ENCODE results near the gene IFNA13.
A peak's percentile ranks its signal among the peaks of the same experiment; 100 is the strongest.
"Not testable (repeated sequence)": the region's sequence is repeated elsewhere in the genome, so short reads cannot be mapped to it uniquely, and the experiment has no call there.

Gene IFNA13

GRCh38 chr9:21367957-21368356, at the start of gene IFNA13:
Gene IFNA13 (minus strand): TSS chr9:21368057. CDS start chr9:21368010, 47 bp downstream.
- no peak for DNase-seq

DNA sequence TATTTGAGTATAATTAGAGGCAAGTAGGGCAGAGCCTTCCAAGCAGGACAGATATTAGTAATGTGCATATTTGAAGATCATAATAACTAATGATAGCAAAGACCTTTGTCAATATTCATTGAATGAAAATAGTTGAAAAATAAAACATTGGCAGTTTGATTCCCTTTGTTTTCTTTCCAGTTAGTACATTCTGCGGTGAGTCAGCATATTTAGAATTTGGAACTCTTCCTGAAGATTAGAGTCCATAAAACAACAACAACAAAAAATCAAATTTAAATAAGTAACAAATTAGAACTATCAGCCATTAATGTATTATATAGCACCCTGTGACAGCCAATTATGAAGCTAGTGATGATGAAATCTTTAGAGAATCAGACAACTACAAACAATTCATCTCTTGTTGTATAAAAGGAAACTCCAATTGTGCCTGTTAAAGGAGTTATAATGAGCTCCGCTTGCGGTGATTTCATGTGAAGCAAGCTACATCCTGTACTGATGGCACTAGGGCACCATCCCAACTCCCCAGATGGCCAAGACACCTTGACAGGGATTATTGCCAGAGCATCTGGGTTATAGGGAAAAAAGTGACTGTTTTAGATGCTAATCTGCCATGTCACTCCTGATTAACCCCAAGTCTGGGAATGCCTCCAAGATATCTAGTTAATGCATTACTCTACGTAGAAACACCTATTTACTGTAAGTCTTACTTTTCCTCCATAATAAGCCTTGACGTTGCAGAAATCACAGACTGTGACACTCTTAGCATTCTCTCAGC, 47.8 kb upstream of the IFNA13 start:
- no peak for DNase-seq

DNA sequence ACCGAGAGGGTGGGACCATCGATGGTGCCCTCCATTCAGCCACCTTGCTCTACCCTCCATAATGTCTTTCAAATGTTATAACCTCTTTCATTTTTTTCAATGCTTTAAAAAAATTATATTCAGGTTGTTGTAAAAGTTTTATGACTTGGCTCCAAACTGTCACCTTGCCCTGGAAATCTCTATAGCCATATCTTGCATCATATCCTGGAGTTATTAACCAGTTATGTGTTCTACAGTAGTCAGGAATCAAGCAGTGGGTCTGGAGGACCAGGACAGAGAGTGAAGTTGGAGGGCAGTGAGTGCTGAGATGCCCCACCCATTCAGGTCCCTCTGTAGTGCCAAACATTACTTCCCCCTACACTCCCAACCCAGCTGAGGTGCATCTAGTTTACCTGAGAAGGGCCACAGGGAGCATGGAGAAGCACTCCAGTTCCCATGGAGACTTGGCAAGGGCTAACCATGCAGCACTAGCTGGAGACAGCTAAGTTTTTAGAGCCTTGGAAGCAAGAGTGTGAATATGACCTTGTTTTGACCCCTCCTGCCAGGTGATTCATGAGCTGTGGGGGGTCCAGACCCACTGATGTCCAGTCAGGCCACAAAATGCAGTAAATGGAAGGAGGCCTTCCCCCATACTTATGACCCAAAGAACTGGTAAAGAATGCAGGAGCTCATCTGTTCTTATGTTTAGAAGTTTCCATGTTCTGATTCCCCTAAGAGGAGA, 46.5 kb upstream of the IFNA13 start:
- no peak for DNase-seq

- DNase-seq, result no peak
Observed at GRCh38 chr9:21413624-21414023, 45.8 kb upstream of the IFNA13 start.

- no peak for DNase-seq
Observed at GRCh38 chr9:21413151-21413550, 45.3 kb upstream of the IFNA13 start.

DNA sequence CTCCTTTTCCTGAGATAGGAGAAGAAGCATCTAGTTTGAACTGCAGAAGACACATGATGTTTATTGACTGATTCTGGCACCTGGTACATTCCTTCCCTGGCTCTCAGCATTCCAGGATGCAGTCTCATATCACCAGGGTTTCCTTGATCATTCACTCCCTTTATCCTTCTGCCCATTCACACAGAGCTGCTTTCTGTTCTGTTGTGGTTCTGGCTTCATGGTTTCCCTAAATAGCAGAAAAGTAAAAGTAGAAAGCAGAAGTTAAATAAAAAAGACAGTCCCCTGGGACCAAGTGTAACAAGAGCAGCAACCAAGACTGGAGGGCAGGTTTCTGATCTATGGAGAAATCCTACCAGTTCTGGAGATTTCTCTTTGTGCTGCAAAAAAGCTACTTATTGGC, 44.2 kb upstream of the IFNA13 start:
- DNase-seq, result no peak

DNA sequence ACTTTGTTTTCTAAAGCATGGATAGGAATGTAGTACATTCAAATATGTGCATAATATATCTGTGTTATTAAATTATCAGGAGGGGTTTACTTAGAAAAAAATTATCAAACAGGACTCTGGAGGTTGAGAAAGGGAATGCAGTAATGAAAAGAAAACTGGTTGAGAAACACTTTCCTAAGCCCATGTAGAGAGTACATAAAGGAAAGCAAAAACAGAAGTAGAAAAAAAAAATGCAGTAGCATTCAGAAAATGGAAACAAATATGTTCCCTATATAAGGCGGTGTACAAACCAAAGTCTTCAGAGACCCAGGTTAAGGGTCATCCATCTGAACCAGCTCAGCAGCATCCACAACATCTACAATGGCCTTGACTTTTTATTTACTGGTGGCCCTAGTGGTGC, 41.0 kb upstream of the IFNA13 start, which contains the start of gene IFNA8:
TSS of gene IFNA8 (plus strand) at position 301 of the 400 bp plus-strand sequence. CDS start at position 361, 60 bp downstream.
- no peak for DNase-seq

DNA sequence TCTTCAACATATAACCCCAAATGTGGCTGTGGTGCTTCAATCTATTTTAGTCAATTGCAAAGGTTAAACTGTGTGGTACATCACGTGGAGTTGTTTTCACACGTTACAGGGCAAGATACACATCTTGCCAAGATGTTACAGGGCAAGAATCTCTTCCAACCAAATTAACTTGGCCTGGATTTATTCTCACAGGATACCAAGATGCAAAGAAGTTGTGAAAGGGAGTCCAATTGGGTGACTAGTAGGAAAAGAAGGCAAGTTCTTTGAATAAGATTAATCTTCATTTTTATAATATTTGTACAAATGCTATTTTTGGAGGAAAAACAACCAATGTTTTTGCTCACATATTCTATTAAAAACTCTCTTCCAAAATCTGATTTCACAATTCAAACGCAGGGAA, 36.3 kb upstream of the IFNA13 start:
- DNase-seq, result no peak

GRCh38 chr9:21402386-21403251, 34.8 kb upstream of the IFNA13 start:
- no peak for DNase-seq

- no peak for DNase-seq
Observed at GRCh38 chr9:21399956-21400355, 32.1 kb upstream of the IFNA13 start.

DNA sequence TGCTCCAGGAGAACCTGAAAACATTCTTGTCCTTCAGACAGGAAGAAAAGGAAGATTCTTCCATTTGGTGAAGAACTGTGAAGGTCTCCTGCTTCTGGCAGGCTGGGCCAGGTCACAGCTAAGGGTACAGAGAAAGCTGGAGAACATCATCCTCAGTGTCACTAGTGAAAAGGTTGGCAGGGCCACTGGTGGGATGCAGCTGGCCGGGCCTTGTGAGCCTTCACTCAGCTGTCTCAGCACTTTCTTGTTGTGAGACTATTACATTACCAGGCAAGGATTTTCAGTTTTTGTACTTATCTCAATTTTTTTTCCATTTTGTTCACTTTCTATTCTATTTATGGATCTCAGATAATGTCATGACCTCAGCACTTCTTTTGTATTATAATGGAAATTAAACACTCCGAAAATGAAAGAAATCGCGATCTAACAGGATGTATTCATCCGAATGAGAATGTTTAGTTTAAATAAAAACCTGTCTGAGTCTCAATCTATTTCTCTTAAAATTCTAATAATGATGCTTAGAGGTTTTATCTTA, 31.2 kb upstream of the IFNA13 start:
- DNase-seq, result no peak

DNA sequence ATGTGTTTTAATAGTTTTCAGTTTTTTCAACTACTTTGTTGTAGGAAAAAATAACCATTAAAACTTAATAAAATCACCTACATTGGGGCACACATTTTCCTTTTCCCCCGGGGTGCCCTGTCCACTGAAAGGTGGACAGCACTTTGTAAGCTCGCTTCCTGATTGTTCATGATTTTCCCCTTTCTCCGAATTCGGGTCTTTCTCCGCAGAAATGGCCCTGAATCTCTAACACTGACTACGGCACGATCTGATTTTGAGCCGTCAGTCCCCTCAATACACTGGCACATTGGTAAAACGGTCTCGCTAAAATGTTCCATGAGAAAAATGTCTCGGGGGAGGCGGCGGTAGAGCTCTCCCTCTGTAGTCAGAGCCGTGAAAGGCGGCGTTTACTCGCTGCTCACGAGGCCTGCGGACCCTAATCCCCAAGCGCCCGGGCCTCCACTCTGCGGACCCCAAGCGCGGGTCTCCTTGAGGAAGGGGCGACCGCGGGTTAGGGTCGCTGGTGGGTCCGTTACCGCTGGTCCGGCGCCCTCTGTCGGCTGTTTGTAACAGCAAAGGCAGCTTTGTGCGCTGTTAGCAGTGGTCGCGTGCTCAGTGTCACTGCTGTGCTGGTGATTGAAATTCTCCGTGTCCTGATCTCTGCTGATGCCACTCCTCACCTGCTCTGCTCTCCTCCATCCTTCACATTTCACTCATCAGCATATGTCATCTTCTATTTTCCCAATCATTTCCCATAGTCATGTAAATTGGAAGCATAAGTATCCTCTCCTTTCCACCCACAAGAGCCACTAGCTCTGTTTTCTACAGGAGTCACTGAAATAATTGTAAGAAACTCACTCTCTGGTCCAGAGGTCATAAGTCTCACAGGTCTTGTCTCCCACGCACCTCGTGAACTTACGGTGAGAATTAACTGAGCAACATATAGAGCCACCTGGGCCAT, 28.2 kb upstream of the IFNA13 start:
- DNase-seq, result no peak

DNA sequence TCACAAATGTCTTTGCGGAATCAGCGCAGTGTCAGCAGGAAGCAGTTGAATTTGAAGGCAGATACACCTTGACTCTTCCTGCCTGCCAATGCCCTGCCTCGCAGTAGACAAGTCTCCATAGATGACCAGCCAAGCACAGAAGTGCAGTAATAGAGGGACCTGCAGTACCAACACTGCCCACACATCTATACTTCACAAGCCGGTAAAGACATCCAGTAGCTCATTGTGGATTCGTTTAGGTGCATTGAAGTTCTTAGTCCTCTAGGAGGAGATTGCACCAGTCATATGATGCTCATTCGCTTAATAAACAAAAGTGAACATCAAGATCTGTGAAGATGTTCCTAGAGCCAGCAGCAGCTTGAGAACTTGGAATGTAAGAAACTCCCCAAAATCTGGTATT, 24.4 kb upstream of the IFNA13 start:
- DNase-seq, result peak; percentile 0

DNA sequence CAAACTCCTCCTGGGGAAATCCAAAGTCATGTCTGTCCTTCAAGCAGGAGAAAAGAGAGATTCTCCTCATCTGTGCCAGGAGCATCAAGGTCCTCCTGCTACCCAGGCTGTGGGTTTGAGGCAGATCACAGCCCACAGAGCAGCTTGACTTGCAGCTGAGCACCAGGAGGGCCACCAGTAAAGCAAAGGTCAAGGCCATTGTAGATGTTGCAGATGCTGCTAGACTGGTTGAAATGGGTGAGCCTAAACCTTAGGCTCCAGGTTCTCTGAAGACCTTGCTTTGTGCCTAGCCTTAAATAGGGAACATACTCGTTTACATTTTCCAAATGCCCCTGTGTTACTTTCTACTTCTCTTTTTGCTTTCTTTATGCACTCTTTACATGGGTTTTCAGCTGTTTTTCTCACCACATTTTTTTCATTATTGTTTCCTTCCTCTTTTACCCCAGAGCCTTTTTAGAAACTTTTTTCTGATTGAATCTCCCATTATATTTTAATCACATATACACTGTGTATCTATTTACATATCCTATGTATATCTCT, 17.3 kb upstream of the IFNA13 start, which contains the start of gene IFNA2:
TSS of gene IFNA2 (minus strand) at position 268 of the 540 bp plus-strand sequence. CDS start at position 199, 69 bp downstream.
- no peak for DNase-seq

DNA sequence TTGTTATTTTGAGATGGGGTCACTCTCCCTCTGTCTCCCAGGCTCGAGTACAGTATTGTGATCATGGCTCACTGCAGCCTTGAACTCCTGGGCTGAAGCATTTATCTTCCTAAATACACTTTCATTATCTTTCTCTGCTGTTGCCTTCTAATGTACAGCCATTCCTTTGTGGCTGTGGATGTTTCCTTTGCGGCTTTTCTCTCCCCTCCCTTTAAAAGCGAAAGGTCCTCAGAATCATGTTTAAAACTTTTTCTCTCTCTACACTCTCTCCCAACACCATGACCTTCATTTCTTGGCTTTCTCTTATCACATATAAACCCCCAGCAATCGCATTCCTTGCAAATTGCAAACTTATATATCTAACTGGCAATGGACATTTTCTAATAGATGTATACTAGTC, 15.8 kb upstream of the IFNA13 start:
- no peak for DNase-seq

GRCh38 chr9:21381448-21382339, 13.8 kb upstream of the IFNA13 start:
- DNase-seq, result no peak

DNA sequence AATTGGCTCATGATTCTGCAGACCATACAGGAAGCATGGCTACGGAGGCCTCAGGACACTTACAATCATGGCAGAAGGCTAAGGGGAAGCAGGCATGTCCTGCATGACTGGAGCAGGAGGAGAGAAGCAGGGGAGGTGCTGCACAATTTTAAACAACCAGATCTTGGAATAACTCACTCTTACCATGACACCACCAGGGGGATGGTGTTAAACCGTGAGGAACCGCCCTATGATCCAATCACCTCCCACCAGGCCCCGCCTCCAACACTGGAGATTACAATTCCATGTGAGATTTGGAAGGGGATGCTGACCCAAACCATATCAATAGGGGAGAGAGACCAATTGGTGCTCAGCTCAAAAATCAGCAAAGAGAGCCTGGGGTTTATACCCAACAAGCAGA, 3.6 kb upstream of the IFNA13 start:
- not testable (repeated sequence) for DNase-seq

- not testable (repeated sequence) for DNase-seq
Observed at GRCh38 chr9:21367169-21367568, 688 bp downstream of the IFNA13 start.

GRCh38 chr9:21362287-21362686, 5.6 kb downstream of the IFNA13 start:
- no peak for DNase-seq
